HG03045 (cell line): ENCODE results near the gene HMG20B.
"Not testable (repeated sequence)": the region's sequence is repeated elsewhere in the genome, so short reads cannot be mapped to it uniquely, and the experiment has no call there.

Experiments
- ATAC-seq: cut with Tn5 transposase; IDR thresholded peaks from one replicate; pipeline ENCODE4 v1.9.1; 2021; ENCODE audit warnings: mild to moderate bottlenecking, moderate library complexity; ENCODE audit not compliant: unreplicated experiment

The HMG20B gene

GRCh38 chr19:3572855-3573161 is at the start of gene HMG20B:
Gene HMG20B, plus strand, starts transcription at chr19:3572944. Its CDS starts 366 bp downstream, at chr19:3573310.
- no peak for ATAC-seq

- no peak for ATAC-seq
Measured at GRCh38 chr19:3523361-3524077, 49.2 kb upstream of the HMG20B start.

DNA sequence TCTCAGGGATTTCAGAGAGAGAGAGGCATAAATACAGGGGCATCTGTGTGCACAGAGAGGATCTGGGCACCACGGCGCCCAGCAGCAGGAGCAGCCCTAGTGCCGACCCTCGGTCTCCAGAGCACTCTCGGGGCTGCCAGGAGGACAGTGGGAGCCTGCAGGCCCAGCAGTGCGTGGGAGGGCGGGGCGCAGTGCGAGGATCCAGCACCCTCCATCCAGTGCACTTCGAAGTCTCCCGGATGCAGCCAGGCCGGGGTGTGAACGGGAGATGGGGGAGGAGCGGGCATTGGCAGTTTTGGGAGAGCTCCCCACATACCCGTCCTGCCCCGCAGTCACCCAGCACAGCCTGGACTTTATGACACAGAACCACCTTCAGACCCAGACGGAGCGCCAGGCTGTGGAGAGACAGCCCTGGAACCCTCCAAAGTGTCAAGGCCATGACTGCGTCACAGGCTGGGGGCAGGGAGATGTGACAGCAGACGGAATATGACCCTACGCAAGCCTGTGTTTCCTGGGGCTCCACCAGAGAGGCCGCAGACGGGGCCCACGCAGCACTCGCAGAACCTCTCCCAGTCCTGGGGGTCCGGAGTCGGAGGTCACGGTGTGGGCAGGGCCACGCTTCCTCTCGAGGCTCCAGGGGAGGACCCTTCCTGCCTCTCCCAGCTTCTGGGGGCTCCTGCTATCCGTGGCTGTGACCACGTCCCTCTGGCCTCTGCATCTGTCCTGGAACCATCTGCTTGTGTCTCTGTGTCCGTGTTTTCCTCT is 48.5 kb upstream of the HMG20B start:
- no peak for ATAC-seq

- no peak for ATAC-seq
Measured at GRCh38 chr19:3524904-3525451, 47.8 kb upstream of the HMG20B start.

- ATAC-seq = no peak
Measured at GRCh38 chr19:3526507-3527237, 46.1 kb upstream of the HMG20B start.

GRCh38 chr19:3527238-3527910 is 45.4 kb upstream of the HMG20B start:
- no peak for ATAC-seq

- no peak for ATAC-seq
Measured at GRCh38 chr19:3528080-3528479, 44.7 kb upstream of the HMG20B start.

DNA sequence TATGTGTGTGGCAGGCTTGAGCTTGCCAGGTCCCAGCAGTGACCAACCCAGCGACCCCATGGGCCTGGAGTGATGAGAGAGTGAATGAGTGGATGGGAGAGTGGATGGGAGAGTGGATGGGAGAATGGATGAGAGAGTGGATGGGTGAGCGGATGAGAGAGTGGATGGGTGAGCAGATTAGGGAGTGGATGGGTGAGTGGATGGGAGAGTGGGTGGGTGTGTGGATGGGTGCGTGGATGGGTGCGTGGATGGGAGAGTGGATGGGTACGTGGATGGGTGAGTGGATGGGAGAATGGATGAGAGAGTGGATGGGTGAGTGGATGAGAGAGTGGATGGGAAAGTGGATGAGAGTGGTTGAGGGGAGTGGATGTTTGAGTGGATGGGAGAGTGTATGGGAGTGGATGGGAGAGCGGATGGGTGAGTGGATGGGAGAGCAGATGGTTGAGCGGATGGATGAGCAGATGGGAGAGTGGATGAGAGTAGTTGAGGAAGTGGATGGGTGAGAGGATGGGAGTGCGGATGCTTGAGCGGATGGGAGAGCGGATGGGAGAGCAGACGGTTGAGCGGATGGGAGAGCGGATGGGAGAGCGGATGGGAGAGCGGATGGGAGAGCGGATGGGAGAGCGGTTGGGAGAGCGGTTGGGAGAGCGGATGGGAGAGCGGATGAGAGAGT is 44.1 kb upstream of the HMG20B start:
- no peak for ATAC-seq

GRCh38 chr19:3529299-3529698 is 43.4 kb upstream of the HMG20B start:
- not testable (repeated sequence) for ATAC-seq

GRCh38 chr19:3530389-3530788 is 42.4 kb upstream of the HMG20B start:
- ATAC-seq = no peak

- no peak for ATAC-seq
Measured at GRCh38 chr19:3531716-3532115, 41.0 kb upstream of the HMG20B start.

GRCh38 chr19:3532154-3532786 is 40.5 kb upstream of the HMG20B start:
- no peak for ATAC-seq

DNA sequence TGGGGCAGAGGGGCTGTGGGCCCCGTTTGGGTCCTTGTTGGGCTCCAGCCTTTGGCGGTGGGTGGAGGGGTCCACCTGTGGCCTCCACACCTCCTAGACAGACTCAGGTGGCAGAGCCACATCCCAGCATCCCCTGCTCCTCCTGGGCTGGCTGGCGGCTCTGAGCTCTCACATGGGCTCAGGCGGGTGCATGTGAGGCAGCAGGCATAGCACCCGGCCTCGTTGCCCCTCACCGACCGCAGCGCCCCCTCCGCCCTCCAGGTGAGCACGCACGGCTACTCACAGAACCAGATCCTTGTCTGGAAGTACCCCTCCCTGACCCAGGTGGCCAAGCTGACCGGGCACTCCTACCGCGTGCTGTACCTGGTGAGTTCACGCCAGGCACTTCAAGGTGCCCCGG is 39.7 kb upstream of the HMG20B start:
- no peak for ATAC-seq

- ATAC-seq = no peak
Measured at GRCh38 chr19:3533563-3534216, 39.1 kb upstream of the HMG20B start.

DNA sequence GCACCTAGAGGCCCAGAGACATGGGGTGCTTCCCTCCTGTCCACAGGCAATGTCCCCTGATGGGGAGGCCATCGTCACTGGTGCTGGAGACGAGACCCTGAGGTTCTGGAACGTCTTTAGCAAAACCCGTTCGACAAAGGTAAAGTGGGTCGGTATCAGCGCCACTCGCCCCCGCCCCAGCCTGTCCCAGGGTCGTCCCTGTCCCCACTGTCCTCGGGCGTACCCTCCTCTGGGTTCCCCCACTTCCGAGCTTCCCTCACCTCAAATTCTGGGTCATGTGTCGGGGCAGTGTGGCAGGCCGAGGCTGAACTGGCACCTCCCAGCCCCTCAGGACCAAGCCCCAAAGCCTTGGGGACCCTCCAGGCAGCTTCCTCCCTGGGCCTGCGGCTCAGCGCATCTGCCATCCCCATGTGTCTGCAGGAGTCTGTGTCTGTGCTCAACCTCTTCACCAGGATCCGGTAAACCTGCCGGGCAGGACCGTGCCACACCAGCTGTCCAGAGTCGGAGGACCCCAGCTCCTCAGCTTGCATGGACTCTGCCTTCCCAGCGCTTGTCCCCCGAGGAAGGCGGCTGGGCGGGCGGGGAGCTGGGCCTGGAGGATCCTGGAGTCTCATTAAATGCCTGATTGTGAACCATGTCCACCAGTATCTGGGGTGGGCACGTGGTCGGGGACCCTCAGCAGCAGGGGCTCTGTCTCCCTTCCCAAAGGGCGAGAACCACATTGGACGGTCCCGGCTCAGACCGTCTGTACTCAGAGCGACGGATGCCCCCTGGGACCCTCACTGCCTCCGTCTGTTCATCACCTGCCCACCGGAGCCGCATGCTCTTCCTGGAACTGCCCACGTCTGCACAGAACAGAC is 38.1 kb upstream of the HMG20B start:
- no peak for ATAC-seq

GRCh38 chr19:3535235-3535535 is 37.6 kb upstream of the HMG20B start:
- ATAC-seq = no peak

- no peak for ATAC-seq
Measured at GRCh38 chr19:3535563-3535965, 37.2 kb upstream of the HMG20B start.

DNA sequence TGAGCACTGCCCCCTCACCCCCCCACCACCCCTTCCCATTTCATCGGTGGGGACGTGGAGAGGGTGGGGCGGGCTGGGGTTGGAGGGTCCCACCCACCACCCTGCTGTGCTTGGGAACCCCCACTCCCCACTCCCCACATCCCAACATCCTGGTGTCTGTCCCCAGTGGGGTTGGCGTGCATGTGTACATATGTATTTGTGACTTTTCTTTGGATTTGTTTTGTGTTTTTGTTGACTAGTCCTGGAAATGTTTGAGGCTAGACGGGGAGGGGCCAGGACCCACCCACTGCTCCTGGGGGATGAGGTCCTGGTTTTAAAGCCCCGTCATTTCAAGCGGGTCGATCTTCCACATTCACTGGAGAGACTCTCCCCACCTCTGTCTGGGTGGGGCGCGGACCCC is 36.8 kb upstream of the HMG20B start:
- no peak for ATAC-seq
